HCT116 (cell line): Measurements from ENCODE around the gene GGA2. TPM values are rescaled to one million over a fixed set of nuclear protein-coding genes. Genes with fewer than 3 reads are reported as not detected.

Experiments
- ATAC-seq: fragments of 200-7000 bp; cut with Tn5 transposase; 2 replicates; pipeline ENCODE4 v1.9.1; 2020; ENCODE audit warnings: mild to moderate bottlenecking, moderate library complexity
- BruUV-seq: library from RNA; stranded (reverse); fragments of 400-500 nt; replicated peaks from 2 replicates; lab custom pipeline; 2021; lab: Mats Ljungman, UMichigan
- CTCF ChIA-PET: fragments of 300-600 bp; sonication (Branson Sonifier 250); formaldehyde crosslinking; loops from one replicate; lab custom pipeline; 2021; ENCODE audit warnings: antibody characterized with exemption; lab: Charles Lee
- POLR2A ChIA-PET: fragments of 300-600, 350-600 bp; sonication (Branson Sonifier 250); formaldehyde crosslinking; loops from one replicate; lab custom pipeline; 2021; ENCODE audit warnings: antibody characterized with exemption; lab: Charles Lee
- RAD21 ChIA-PET, 2 experiments: fragments of 300-600 bp; sonication (Branson Sonifier 250); formaldehyde crosslinking; loops; one replicate each; lab custom pipeline; 2023; ENCODE audit warnings: low total read pairs in 2 of 2; ENCODE audit not compliant: uncharacterized antibody in 2 of 2, unreplicated experiment in 2 of 2, low non-redundant PET in 1 of 2; lab: Charles Lee
- DNase-seq: peaks from one replicate; pipeline ENCODE4 v3.0.0-alpha.2; 2010; ENCODE audit warnings: low read depth, low spot score
- H2AFZ ChIP-seq: fragments of 200-600 bp; shearing (Covaris generic), sonication (generic); 2 replicates; pipeline ENCODE4 v1.6.1; 2017; ENCODE audit warnings: low read depth, mixed run types, mixed read lengths, antibody characterized with exemption, low read length; ENCODE audit not compliant: poor library complexity, severe bottlenecking
- H3K27ac ChIP-seq: 2 replicates; pipeline ENCODE4 v1.5.1; 2012; ENCODE audit warnings: low read depth, low read length
- H3K27me3 ChIP-seq: fragments of 200-600 bp; sonication (generic); 2 replicates; pipeline ENCODE4 v1.6.1; 2016; ENCODE audit warnings: mixed run types, low read length, mixed read lengths; ENCODE audit not compliant: insufficient read depth
- H3K36me3 ChIP-seq, 2 experiments: fragments of 200-500 bp in 1 of 2; fragments of 200-600 bp in 1 of 2; sonication (Bioruptor generic) in 1 of 2; sonication (generic) in 1 of 2; 2 replicates each; pipeline versions ENCODE4 v1.5.1 to v1.6.1; 2014 to 2016; ENCODE audit warnings: low read length in 2 of 2, inconsistent platforms in 1 of 2, mixed read lengths in 1 of 2, mixed run types in 1 of 2; ENCODE audit not compliant: insufficient read depth in 2 of 2, control insufficient read depth in 1 of 2
- H3K4me1 ChIP-seq, 2 experiments: fragments of 200-600 bp in 1 of 2; sonication (generic) in 1 of 2; 2 replicates each; pipeline versions ENCODE4 v1.5.1 to v1.6.1; 2012 to 2017; ENCODE audit warnings: low read length in 2 of 2, inconsistent platforms in 1 of 2, mild to moderate bottlenecking in 1 of 2, mixed read lengths in 1 of 2, mixed run types in 1 of 2, moderate library complexity in 1 of 2; ENCODE audit not compliant: insufficient read depth in 2 of 2, control insufficient read depth in 1 of 2
- H3K4me2 ChIP-seq: fragments of 200-600 bp; sonication (generic); 2 replicates; pipeline ENCODE4 v1.6.1; 2017; ENCODE audit warnings: mixed run types, low read length, mixed read lengths
- H3K4me3 ChIP-seq, 2 experiments: fragments of 200-600 bp in 1 of 2; sonication (generic) in 1 of 2; replicated peaks in 1 of 2; 2 replicates each; pipeline ENCODE4 v1.5.1; 2011 to 2016; ENCODE audit warnings: low read length in 2 of 2, control low read depth in 1 of 2, low read depth in 1 of 2, mild to moderate bottlenecking in 1 of 2, mixed read lengths in 1 of 2, mixed run types in 1 of 2
- H3K79me2 ChIP-seq: fragments of 200-600 bp; sonication (generic); 2 replicates; pipeline ENCODE4 v1.6.1; 2017; ENCODE audit warnings: mild to moderate bottlenecking, mixed run types, low read length, moderate library complexity, mixed read lengths; ENCODE audit not compliant: insufficient read depth
- H3K9ac ChIP-seq: fragments of 200-600 bp; sonication (generic); 2 replicates; pipeline ENCODE4 v1.6.1; 2016; ENCODE audit warnings: low read length, mixed read lengths
- H3K9me2 ChIP-seq: fragments of 200-600 bp; sonication (generic), shearing (Covaris generic); 2 replicates; pipeline ENCODE4 v1.6.1; 2017; ENCODE audit warnings: mixed run types, mild to moderate bottlenecking, moderate library complexity; ENCODE audit not compliant: insufficient read depth
- H3K9me3 ChIP-seq, 2 experiments: fragments of 200-500 bp in 1 of 2; fragments of 200-600 bp in 1 of 2; sonication (Bioruptor generic) in 1 of 2; sonication (generic) in 1 of 2; 2 replicates each; pipeline ENCODE4 v1.6.1; 2014 to 2017; ENCODE audit warnings: low read length in 2 of 2, mixed read lengths in 2 of 2, inconsistent platforms in 1 of 2, low read depth in 1 of 2, mild to moderate bottlenecking in 1 of 2, mixed run types in 1 of 2, moderate library complexity in 1 of 2; ENCODE audit not compliant: control insufficient read depth in 1 of 2, insufficient read depth in 1 of 2
- H4K20me1 ChIP-seq: fragments of 200-600 bp; sonication (generic), shearing (Covaris generic); 2 replicates; pipeline ENCODE4 v1.6.1; 2017; ENCODE audit warnings: mixed run types, mild to moderate bottlenecking, moderate library complexity; ENCODE audit not compliant: insufficient read depth
- CBX3 ChIP-seq: IDR thresholded peaks from 2 replicates; pipeline ENCODE4 v1.6.1; 2012; ENCODE audit warnings: low read depth
- EGR1 ChIP-seq: IDR thresholded peaks from 2 replicates; pipeline ENCODE4 v1.6.1; 2012; ENCODE audit warnings: low read depth
- EZH2 ChIP-seq: fragments of 200-600 bp; sonication (generic); IDR thresholded peaks from 2 replicates; pipeline ENCODE4 v1.6.1; 2017; ENCODE audit warnings: antibody characterized with exemption, mixed run types
- JUND ChIP-seq: IDR thresholded peaks from 2 replicates; pipeline ENCODE4 v1.6.1; 2012
- SP1 ChIP-seq: IDR thresholded peaks from 2 replicates; pipeline ENCODE4 v1.6.1; 2012; ENCODE audit warnings: low read depth
- TCF7L2 ChIP-seq: IDR thresholded peaks from 2 replicates; pipeline ENCODE4 v1.7.0; 2011; ENCODE audit warnings: borderline replicate concordance, inconsistent platforms; ENCODE audit not compliant: insufficient read depth, insufficient read length; ENCODE audit errors: extremely low read depth
- ZNF274 ChIP-seq: fragments of 200-500 bp; sonication (Bioruptor generic); IDR thresholded peaks from 2 replicates; pipeline ENCODE4 v1.6.1; 2014; ENCODE audit warnings: mild to moderate bottlenecking, low read depth, low read length, inconsistent platforms
- intact Hi-C: fragments of 100-400 bp; cut with micrococcal nuclease; formaldehyde crosslinking; loops from 2 replicates; pipeline ENCODE4 v1.10.0; 2022
- total RNA-seq: library from RNA; stranded (reverse); gene quantifications from one replicate; pipeline ENCODE4 v1.2.1, GENCODE V29; 2021; ENCODE audit not compliant: unreplicated experiment
- TF ChIP-seq, protein P1 (sequence below): IDR thresholded peaks from 2 replicates; pipeline ENCODE4 v1.6.1; 2011; ENCODE audit warnings: mild to moderate bottlenecking, low read length, moderate library complexity; ENCODE audit not compliant: insufficient replicate concordance; ENCODE audit errors: extremely low read depth

Gene GGA2
- total RNA-seq, 1 experiment from 2014 or later = 68.3 TPM

DNA sequence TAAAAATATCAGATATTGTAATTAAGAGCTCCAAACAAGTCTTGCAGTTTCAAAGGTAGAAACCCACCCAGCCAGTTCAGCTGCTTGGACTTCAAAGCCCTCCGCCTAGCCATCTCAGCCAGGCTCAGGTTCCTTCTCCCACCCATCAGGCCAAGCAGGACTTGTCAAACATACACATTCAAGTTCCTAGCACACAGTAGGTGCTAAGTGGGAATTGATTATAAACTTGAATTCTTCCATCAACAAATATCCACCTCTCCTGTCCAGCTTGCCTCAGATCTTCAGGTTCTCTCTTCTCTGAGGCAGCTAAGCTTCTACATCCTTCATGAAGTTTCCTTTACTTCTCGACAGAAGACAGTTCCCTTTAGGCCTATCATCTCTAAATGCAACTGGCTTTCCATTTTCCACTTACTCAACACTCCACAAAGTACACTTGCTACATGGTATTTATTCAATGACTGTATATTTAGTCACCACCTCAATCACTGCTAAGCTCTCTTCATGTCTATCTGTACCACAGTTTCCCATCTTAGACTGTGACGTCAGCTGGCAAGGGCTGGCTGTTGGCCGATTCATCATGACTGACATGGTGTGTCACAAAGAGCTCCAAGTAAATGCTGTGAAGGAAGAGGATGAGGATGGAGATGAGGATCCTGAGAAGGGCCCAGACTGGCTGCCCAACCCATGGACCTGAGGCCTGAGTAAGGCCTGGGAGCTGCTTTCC, 44.0 kb downstream of the GGA2 start (continued):
- TF ChIP-seq, protein P1, sequence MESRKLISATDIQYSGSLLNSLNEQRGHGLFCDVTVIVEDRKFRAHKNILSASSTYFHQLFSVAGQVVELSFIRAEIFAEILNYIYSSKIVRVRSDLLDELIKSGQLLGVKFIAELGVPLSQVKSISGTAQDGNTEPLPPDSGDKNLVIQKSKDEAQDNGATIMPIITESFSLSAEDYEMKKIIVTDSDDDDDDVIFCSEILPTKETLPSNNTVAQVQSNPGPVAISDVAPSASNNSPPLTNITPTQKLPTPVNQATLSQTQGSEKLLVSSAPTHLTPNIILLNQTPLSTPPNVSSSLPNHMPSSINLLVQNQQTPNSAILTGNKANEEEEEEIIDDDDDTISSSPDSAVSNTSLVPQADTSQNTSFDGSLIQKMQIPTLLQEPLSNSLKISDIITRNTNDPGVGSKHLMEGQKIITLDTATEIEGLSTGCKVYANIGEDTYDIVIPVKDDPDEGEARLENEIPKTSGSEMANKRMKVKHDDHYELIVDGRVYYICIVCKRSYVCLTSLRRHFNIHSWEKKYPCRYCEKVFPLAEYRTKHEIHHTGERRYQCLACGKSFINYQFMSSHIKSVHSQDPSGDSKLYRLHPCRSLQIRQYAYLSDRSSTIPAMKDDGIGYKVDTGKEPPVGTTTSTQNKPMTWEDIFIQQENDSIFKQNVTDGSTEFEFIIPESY = no peak
- TF ChIP-seq SP1 = no peak

DNA sequence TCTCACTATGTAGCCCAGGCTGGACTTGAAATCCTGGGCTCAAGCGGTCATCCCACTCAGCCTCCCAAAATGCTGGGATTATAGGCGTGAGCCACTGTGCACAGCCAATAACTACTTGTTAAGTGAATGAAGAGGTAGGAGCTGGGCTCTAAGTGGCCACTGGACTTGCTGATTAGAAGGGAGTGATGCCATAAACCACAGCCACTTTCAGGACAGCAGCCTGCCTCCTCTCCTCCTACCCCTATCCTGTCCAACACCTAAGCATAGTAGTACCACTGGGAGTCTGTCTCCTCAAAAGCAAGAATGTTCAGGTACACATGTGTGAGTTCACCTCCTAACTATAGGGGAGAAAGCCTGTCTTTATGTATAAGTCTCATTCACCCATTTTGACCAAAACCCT, 45.1 kb downstream of the GGA2 start:
- POLR2A ChIA-PET = no interaction called here

More for the DNA sequence above, 45.1 kb downstream of the GGA2 start:
- H3K9me2 ChIP-seq = no peaks in the 10 kb centered on the region
- H3K4me3 ChIP-seq = no peak overlapping the region
- intact Hi-C loops = no loop called here
- no TSS peak for BruUV-seq
- H3K9ac ChIP-seq = no peak overlapping the region
- no peak overlapping the region for H3K4me2 ChIP-seq
- H3K36me3 ChIP-seq = peaks cover 17 to 31% of the 10 kb centered on the region in 2 experiments; a peak in 2 of 4 replicates
- CTCF ChIA-PET = no interaction called here
- no peaks in the 10 kb centered on the region for H3K9me3 ChIP-seq
- no peaks in the 10 kb centered on the region for H3K27me3 ChIP-seq
- no peak overlapping the region for H3K27ac ChIP-seq
- H2AFZ ChIP-seq = no peak overlapping the region
- DNase-seq (no peak), ATAC-seq (no peak)
- H3K79me2 ChIP-seq = no peaks in the 10 kb centered on the region
- TF ChIP-seq JUND (no peak), CBX3 (no peak), ZNF274 (no peak), EGR1 (no peak), TCF7L2 (no peak), EZH2 (no peak)
- peaks cover 8% of the 10 kb centered on the region in 2 experiments for H3K4me1 ChIP-seq
- H4K20me1 ChIP-seq = no peaks in the 10 kb centered on the region
- RAD21 ChIA-PET = no interaction called here
